Measurements from ENCODE around the gene UNC5CL.

Gene UNC5CL, protein sequence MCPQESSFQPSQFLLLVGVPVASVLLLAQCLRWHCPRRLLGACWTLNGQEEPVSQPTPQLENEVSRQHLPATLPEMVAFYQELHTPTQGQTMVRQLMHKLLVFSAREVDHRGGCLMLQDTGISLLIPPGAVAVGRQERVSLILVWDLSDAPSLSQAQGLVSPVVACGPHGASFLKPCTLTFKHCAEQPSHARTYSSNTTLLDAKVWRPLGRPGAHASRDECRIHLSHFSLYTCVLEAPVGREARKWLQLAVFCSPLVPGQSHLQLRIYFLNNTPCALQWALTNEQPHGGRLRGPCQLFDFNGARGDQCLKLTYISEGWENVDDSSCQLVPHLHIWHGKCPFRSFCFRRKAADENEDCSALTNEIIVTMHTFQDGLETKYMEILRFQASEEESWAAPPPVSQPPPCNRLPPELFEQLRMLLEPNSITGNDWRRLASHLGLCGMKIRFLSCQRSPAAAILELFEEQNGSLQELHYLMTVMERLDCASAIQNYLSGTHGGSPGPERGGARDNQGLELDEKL

DNA sequence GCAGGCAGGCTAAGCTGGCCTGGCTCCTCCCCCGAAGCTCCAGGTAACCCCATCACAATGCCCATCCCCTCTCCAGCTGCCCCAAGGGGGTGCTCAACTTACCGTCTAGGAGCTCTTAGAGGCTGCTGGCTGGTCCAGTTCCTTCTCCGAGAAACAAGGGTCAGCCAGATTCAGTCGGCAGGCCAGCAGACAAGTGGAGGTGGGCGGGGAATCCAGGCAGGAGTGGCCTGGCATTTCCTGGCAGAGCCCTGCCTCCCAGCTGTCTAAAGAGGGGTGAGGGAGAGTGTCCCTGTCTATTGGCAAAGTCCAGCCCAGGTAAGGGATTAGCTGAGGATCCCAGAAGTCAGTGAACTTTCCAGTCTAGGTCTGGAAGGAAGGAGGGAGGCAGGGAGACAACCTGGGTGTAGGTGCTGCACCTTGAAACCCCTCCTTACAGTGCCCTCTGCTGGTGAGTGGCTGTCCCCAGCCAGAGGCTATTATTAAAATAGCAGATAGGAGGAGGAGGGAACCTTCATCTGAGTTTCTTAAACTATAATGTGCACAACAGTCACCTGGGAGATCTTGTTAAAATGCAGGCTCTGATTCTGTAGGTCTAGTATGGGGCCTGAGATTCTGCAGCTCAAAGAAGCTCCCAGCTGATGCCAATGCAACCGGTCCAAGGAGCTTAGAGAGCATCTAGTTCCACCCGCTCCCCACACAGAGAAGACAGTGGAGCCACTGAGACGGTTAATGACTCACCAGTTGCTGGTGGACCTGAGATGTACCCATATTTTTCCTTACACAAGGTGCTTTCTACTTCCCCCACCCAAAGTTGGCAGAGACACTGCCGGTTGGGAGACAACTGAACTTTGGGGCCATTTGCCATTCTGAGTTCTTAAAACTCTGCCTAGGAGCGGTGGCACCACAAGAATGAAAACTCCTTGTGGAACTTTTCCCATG lies at the start of gene UNC5CL:
UNC5CL (minus strand) TSS at position 162 of the 939 bp plus-strand sequence. CDS start 4,147 bp downstream, outside the sequence.
- DNase-seq (ENCODE audit: low read depth) = no peak

DNA sequence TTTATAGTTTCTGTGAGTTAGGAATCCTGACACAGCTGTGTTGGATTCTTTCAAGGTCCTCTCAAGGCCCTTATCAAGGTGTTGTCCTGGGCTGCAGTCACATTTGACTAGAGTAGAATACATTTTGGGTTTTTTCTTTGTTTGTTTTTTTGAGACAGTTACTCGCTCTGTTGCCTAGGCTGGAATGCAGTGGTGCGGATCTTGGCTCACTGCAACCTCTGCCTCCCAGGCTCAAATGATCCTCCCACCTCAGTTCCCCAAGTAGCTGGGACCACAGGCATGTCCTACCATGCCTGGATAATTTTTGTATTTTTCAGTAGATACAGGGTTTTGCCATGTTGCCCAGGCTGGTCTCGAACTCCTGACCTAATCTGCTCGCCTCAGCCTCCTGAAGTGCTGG lies 49.4 kb upstream of the UNC5CL start:
- DNase-seq (ENCODE audit: low read depth) = no peak

DNA sequence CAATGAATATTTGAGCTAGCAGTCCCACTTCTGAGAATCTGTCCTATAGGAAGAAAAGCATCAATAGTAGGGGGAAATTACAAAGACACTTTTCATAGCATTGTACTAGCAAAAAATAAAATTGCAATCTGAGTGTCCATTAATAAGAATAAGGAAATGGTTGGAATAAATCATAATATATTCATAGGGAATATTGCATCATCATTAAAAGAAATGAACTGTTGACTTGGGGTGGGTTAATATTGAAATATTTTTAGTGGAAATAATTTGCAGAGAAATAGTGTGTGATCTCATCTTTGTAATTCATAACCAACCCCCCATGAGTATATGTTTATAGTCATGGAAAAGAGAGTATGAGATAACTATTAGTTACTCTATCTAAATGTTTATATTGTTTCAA lies 46.2 kb upstream of the UNC5CL start:
- DNase-seq (ENCODE audit: low read depth) = no peak

DNA sequence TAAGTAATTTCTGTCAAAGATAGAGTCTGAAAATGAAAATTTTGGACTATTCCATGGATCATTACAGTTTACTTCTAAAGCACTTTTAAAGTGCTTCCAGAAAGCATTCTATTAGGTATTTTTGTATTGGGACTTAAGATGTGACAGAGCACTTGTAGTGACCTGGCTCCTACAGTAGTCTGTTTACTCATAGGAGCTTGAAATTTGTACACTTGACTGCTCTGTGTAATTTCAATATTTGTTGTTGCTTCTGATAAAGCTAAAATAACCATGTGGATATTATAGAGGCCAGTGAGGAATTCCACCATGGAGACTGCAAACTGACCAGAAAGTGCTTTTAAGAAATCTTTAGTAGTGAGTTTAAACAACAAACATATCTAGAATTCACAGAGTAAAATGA lies 44.1 kb upstream of the UNC5CL start:
- DNase-seq (ENCODE audit: low read depth) = no peak

DNA sequence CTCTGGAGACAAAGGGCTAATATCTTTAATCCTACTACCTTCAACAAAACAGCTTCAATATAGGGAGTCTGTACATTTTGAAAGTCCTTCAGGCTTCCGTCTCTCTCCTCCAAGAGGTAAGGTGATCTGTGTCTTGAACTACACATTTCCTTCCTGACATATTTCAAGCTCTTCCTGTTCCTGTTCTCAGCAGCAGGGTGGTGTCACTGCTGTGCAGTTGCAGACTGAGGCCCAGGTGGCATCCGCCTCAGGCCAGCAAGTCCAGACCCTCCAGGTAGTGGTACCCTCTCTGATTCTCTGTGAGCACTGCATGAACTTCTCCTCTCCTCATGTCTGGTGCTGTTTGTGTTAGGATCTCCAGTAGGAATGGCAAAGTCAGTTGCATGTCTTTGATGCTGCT lies 41.6 kb upstream of the UNC5CL start:
- DNase-seq (ENCODE audit: low read depth) = no peak

GRCh38 chr6:41079080-41079479 lies 40.1 kb upstream of the UNC5CL start:
- no peak for DNase-seq (ENCODE audit: low read depth)

- DNase-seq (ENCODE audit: low read depth) = no peak
These were observed 39.1 kb upstream of the UNC5CL start for GRCh38 chr6:41078101-41078500.

GRCh38 chr6:41077536-41077935 lies 38.5 kb upstream of the UNC5CL start:
- DNase-seq (ENCODE audit: low read depth) = no peak

GRCh38 chr6:41075651-41076626 lies 36.9 kb upstream of the UNC5CL start:
- no peak for DNase-seq (ENCODE audit: low read depth)

DNA sequence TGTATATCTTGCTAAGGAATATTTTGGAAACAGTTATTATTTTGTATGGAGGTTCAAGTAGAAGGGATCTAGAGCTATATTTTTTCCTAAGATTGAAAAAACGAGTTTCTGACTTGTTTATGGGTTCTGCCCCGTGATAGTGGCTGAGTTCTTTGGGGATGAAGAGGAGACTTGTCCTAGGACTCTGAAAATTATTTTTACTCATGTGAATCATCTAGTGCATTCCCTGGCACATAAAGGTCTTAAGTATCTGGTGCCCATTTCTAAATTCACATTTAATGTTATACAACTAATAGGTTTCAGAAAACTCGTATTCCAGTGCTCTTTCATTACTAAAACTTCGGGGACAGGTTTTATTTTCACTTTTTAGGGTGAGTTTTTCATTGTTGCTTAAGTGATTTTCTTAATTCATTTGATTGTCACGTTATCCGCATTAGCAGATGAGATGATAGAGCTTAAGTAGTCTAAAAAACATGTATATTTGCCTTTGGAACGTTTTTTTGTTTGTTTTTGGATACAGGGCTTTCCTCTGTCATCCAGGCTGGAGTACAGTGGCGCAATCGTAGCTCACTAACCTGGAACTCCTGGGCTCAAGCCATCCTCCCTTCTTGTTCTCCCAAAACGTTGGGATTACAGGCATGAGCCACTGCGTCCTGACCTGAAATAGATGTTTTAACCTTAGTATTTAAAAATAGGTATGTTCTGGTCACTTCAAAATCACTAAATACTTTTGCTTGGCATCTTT lies 35.8 kb upstream of the UNC5CL start:
- DNase-seq (ENCODE audit: low read depth) = peak; percentile 12

DNA sequence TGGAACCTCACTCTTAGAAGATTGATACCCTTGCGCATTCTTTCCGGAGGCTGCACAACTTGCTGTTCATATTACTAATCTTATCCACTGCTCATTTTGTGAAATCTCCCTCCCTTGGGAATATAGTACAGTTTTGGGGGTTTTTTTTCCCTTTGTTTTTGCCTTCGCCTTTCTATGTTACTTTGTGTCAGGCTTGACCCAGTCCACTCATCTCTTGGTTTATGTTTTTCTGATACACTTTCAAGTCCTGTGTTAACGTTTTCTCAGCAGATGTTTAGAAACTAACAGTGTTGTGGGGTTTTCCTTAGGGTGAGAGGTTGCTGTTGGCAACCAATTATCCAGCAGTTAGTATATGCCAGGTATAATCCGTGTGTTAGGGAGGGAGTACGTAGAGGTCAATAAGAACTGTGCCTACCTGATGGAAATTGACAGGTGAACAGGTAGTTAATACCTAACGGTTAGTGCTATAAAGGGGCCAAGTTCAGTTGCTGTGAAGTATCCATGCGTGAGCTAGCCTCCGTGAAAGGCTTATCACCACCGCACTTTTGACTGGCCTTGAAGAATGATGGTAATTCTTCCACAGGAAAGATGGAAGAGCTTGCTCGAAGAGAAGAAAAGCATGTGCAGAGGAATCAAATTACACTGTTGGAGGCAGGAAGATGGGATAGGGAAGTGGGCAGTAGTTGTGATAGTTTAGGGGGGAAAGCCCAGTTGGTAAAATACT lies 35.1 kb upstream of the UNC5CL start:
- peak; percentile 19 for DNase-seq (ENCODE audit: low read depth)

DNA sequence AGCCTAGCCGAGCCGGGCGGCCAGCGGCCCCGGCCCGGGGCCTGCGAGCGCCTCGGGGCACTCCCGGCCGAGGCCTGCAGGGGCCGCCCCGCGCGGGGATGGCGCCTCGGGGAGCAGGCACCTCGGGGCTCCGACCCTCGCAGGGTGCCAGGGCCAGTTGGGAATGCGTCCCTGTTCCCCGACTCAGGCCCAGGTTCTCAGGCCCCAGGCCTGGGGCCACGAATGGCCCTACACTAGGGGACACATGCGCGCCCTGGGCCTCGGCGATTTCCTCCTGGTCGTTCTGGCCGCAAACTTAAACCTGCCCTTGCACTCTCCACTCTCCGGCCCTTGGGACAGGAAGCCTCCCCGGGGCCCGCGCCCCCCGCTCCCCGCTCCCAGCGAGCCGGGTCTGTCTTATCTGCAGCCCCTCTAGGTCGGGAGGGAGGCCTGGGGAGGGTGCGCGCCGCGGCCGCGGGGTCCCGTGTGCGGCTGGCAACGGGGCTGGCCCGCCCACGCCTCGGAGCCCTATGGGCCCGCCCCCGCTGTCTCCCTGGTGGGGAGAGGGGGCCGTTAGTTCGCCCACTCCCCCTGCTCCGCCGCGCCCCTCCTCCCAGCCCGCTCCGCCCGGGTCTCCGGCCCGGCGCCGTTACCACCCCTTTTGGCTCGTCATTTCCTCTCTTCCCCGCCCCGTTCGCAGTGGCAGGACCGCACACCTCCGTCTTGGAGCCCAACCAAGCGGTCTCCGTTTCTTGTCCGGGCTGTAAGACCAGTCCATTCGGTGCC lies 34.4 kb upstream of the UNC5CL start:
- DNase-seq (ENCODE audit: low read depth) = peak; percentile 68

DNA sequence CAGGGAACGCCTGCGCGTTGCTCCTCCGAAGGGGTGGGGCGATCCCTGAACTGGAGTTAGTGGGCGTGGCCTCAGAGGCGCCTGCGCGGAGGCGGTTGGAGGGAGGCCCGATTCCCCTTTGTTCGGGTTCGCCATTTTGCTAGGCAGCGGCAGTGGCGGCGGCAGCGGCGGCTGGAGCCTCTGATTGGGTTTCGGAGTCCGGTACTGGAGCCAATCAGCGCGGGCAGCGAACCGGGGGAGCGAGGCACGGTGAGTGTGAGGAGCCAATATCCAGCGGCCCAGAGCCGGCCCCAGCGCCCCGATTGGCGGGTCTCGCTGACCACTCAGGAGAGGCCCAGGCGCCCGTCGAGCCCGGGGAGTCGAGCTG lies 33.8 kb upstream of the UNC5CL start, which contains the start of gene NFYA:
NFYA (plus strand) TSS at position 139 of the 367 bp plus-strand sequence. CDS start 6,116 bp downstream, outside the sequence.
- DNase-seq (ENCODE audit: low read depth) = no peak

DNA sequence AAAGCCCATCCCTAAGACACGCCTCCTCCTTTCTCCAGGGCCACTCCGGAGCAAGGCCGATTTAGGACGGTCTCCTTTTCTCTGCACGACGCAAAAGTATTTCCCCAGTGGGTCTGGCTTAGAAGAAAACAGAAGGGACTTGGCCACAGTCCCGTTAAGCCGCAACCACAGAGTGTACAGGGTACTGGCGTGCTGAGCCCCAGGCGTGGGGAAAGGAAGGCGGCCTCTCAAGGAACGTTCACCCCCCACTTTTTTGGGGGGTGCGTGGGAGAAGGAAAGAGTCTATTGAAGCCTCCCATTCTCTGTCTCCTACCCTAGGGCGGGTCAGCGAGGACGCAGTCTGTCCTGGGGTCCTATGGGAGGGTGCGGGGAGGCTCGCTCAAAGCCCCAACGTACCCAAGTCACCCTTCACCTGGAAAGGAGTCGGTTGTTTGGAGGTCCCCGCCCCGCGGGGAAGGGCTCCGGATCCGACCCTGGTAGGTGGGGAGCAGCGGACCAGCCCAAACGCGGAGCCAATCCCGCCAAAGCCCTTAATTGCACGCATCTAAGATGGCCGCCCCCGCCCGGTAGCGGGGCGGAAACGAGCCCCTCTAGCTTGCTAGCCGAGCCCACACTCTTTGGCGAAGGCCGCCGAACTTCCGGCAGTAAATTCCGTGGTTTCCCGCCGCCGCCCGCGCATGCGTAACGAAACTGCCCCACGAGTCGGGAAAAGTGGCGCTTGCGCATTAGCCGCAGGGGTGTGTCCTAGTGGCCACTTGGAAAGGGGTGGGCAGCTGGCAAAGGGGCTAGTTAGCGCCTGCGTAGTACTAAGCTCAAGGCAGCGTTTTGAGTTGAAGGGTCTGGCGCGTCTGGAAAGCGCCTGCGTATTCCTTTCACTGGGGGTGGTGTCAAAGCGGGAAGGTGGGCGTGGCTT lies 33.2 kb upstream of the UNC5CL start, which contains the start of gene OARD1:
OARD1 (minus strand) TSS at position 434 of the 913 bp plus-strand sequence. CDS start 722 bp downstream, outside the sequence.
- DNase-seq (ENCODE audit: low read depth) = peak; percentile 100

DNA sequence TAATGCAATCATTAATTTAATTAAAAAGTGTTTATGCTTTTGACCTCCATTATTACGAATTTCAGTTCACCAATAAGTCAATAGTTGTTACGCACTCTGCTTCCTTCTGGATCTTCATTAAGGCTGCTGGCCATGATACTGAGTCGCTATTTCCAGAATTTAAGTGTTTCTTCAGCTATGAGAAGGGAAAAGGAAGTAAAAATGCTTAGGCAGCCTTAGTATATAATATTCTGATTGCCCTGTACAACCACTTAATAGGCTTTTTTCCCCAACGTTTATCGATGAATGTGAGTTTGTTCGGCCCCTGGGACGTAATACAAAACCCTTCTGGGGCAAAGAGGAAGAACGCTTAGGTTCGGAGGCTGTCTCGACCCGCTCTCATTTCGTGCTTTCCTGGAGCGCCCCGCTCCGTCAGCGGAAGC lies 32.5 kb upstream of the UNC5CL start:
- DNase-seq (ENCODE audit: low read depth) = no peak

GRCh38 chr6:41066867-41067304 lies 27.9 kb upstream of the UNC5CL start:
- DNase-seq (ENCODE audit: low read depth) = peak; percentile 74

- no peak for DNase-seq (ENCODE audit: low read depth)
These were observed 26.6 kb upstream of the UNC5CL start for GRCh38 chr6:41065550-41066026.

DNA sequence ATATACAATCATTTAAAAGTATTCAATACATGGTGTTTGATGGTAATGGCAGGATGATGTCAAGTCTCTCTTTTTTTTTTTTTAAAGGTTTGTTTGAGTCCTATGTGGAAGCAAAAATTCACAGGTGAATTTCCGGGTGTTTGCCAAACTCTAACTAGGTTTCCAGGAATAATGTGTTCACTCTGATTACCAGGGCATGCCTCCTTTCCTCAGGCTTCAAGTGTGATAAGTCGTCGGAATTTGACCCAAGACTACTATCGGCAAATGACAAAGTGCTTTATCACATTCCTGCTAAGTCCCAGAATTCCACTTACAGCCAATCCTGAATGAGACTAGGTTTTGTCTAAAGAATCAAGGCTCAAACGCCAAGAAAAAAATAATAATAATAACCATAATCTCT lies 25.8 kb upstream of the UNC5CL start:
- no peak for DNase-seq (ENCODE audit: low read depth)
